ENCODE measurements around the gene POLR3F. TPM values are rescaled to one million over a fixed set of nuclear protein-coding genes. Genes with fewer than 3 reads are reported as not detected.

Gene POLR3F, protein sequence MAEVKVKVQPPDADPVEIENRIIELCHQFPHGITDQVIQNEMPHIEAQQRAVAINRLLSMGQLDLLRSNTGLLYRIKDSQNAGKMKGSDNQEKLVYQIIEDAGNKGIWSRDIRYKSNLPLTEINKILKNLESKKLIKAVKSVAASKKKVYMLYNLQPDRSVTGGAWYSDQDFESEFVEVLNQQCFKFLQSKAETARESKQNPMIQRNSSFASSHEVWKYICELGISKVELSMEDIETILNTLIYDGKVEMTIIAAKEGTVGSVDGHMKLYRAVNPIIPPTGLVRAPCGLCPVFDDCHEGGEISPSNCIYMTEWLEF
- 11.3 TPM for polyA plus RNA-seq (2013, experiment 1 of 2)
- polyA plus RNA-seq (2013, experiment 2 of 2), result 11.5 TPM

DNA sequence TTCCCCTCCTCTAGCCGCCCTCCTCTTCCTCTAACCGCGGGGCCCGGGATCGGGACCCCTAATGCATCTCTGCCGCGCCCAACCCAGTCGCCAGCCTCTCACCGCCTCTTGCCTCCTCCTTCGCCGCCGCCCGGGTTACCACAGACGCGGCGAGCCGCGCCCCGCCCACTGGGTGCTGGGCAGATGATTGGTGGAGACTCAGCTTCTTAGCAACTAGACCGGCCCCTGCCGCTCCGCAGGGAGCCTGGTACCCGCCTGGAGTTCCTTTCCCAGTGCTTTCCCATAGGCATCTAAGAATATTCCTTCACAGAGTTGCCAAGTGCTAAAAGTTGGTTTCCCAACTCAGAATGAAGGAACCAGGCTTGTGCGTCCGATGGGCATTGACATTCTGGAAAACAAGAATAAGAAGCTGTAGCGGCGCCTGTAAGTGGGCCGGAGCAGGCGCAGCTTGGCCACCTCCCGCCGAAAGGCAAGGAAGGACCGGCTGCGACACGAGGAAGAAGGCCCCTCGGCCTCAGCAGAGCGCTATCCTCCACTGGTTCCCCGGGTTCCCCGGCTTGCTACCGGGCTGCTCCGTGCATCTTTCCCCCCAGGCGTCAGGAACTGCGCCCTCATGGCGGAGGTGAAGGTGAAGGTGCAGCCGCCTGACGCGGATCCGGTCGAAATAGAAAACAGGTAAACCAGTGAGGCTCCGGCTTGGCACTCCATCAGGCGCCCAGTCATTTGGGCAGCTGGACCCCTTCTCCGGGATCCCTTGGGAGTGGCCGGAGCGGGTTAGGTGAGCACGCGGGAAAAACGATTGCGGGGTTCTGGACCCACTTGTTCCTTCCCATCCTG is at the start of gene POLR3F, which contains the start of gene DZANK1:
Gene POLR3F, plus strand, starts transcription at position 497 of the 837 bp plus-strand sequence. Its CDS starts 117 bp downstream, at position 614.
Gene DZANK1, minus strand, starts transcription at position 137 of the 837 bp plus-strand sequence. CDS start 1,672 bp downstream, outside the sequence.
- no peak within 1 kb of the TSS for H2AK5ac ChIP-seq (ENCODE audit: low read depth, low read length)
- peak within 1 kb of the TSS; percentile 91 for H3K9ac ChIP-seq (ENCODE audit: low read depth, low read length, poor library complexity)
- no peaks in the 10 kb centered on the region for H3K9me3 ChIP-seq (replicated peaks in 1 of 2; ENCODE audit: control insufficient read depth in 2 of 2, insufficient read depth in 1 of 2, low read depth in 1 of 2, low read length in 2 of 2)
- H2BK120ac ChIP-seq (ENCODE audit: low read depth, low read length), result no peak within 1 kb of the TSS
- peak within 1 kb of the TSS; percentile 69 for H3K27ac ChIP-seq (replicated peaks; ENCODE audit: low read length)
- no peak within 1 kb of the TSS for H4K91ac ChIP-seq (ENCODE audit: low read depth, low read length, poor library complexity)
- H3K18ac ChIP-seq (ENCODE audit: low read length), result peak within 1 kb of the TSS; percentile 91
- DNase-seq (ENCODE audit: low spot score), result peak; percentile 96
- peak within 1 kb of the TSS; percentile 94 for H2AFZ ChIP-seq (ENCODE audit: low read length)
- peak within 1 kb of the TSS; percentile 89 to 93 for H3K4me3 ChIP-seq (ENCODE audit: low read length in 2 of 2)
- H4K8ac ChIP-seq (ENCODE audit: low read depth, low read length), result no peak within 1 kb of the TSS
- H3K27me3 ChIP-seq (ENCODE audit: control insufficient read depth in 3 of 3, insufficient read depth in 3 of 3, low read depth in 1 of 3, low read length in 3 of 3), result no peaks in the 10 kb centered on the region
- H3K4ac ChIP-seq (ENCODE audit: low read length), result no peak within 1 kb of the TSS
- peaks cover 0 to 4% of the 10 kb centered on the region in 2 donors for H3K4me1 ChIP-seq (ENCODE audit: control insufficient read depth in 2 of 2, insufficient read depth in 1 of 2, low read depth in 1 of 2, low read length in 2 of 2)
- H2BK15ac ChIP-seq (ENCODE audit: low read length), result no peak within 1 kb of the TSS
- peak within 1 kb of the TSS; percentile 75 for H3K4me2 ChIP-seq (ENCODE audit: insufficient read depth, low read length, poor library complexity, severe bottlenecking)
- no peak within 1 kb of the TSS for H2BK12ac ChIP-seq (ENCODE audit: low read length)
- H2BK5ac ChIP-seq (ENCODE audit: low read length), result no peak within 1 kb of the TSS
- H3K23ac ChIP-seq (ENCODE audit: low read depth, low read length, poor library complexity), result no peak within 1 kb of the TSS
- peaks cover 6% of the 10 kb centered on the region for H3K79me1 ChIP-seq (ENCODE audit: low read depth, low read length)
- peaks cover 4 to 34% of the 10 kb centered on the region in 2 donors for H3K36me3 ChIP-seq (replicated peaks in 1 of 2; ENCODE audit: control insufficient read depth in 2 of 2, insufficient read depth in 2 of 2, low read length in 2 of 2)
- WGBS, 2 donors (ENCODE audit: extremely low coverage in 2 of 2, insufficient read length in 2 of 2, insufficient replicate concordance in 1 of 2), result no CpG with 5 or more reads among the region's 57 CpGs
- H3K14ac ChIP-seq (ENCODE audit: low read length), result no peak within 1 kb of the TSS

GRCh38 chr20:18421608-18422007 is 45.6 kb upstream of the POLR3F start:
- Histone ChIP-seq H2BK15ac (ENCODE audit: low read length) (no peak overlapping the region), H3K79me1 (ENCODE audit: low read depth, low read length) (no peaks in the 10 kb centered on the region), H3K14ac (ENCODE audit: low read length) (no peak overlapping the region), H2BK12ac (ENCODE audit: low read length) (no peak overlapping the region), H3K9me3 (replicated peaks in 1 of 2; ENCODE audit: control insufficient read depth in 2 of 2, insufficient read depth in 1 of 2, low read depth in 1 of 2, low read length in 2 of 2) (no peaks in the 10 kb centered on the region), H3K27me3 (ENCODE audit: control insufficient read depth in 3 of 3, insufficient read depth in 3 of 3, low read depth in 1 of 3, low read length in 3 of 3) (no peaks in the 10 kb centered on the region), H4K91ac (ENCODE audit: low read depth, low read length, poor library complexity) (no peak overlapping the region), H2BK120ac (ENCODE audit: low read depth, low read length) (no peak overlapping the region), H3K4me3 (ENCODE audit: low read length in 2 of 2) (no peak overlapping the region), H2AFZ (ENCODE audit: low read length) (no peak overlapping the region), H2BK5ac (ENCODE audit: low read length) (no peak overlapping the region), H3K4ac (ENCODE audit: low read length) (no peak overlapping the region), H3K4me2 (ENCODE audit: insufficient read depth, low read length, poor library complexity, severe bottlenecking) (no peak overlapping the region), H3K23ac (ENCODE audit: low read depth, low read length, poor library complexity) (no peak overlapping the region), H3K4me1 (ENCODE audit: control insufficient read depth in 2 of 2, insufficient read depth in 1 of 2, low read depth in 1 of 2, low read length in 2 of 2) (no peaks in the 10 kb centered on the region), H2AK5ac (ENCODE audit: low read depth, low read length) (no peak overlapping the region), H3K36me3 (replicated peaks in 1 of 2; ENCODE audit: control insufficient read depth in 2 of 2, insufficient read depth in 2 of 2, low read length in 2 of 2) (peaks cover 0 to 4% of the 10 kb centered on the region in 2 donors), H3K27ac (replicated peaks; ENCODE audit: low read length) (no peak overlapping the region), H3K9ac (ENCODE audit: low read depth, low read length, poor library complexity) (no peak overlapping the region), H3K18ac (ENCODE audit: low read length) (no peak overlapping the region), H4K8ac (ENCODE audit: low read depth, low read length) (no peak overlapping the region)
- no peak for DNase-seq (ENCODE audit: low spot score)

- no peak overlapping the region for H2AFZ ChIP-seq (ENCODE audit: low read length)
- no peak overlapping the region for H4K8ac ChIP-seq (ENCODE audit: low read depth, low read length)
- H3K36me3 ChIP-seq (replicated peaks in 1 of 2; ENCODE audit: control insufficient read depth in 2 of 2, insufficient read depth in 2 of 2, low read length in 2 of 2), result peaks cover 4 to 5% of the 10 kb centered on the region in 2 donors
- H3K9ac ChIP-seq (ENCODE audit: low read depth, low read length, poor library complexity), result no peak overlapping the region
- no peak overlapping the region for H3K4ac ChIP-seq (ENCODE audit: low read length)
- WGBS, 2 donors (ENCODE audit: extremely low coverage in 2 of 2, insufficient read length in 2 of 2, insufficient replicate concordance in 1 of 2), result no CpG with 5 or more reads among the region's 2 CpGs
- no peak overlapping the region for H2BK5ac ChIP-seq (ENCODE audit: low read length)
- no peak overlapping the region for H3K14ac ChIP-seq (ENCODE audit: low read length)
- no peak overlapping the region for H3K4me3 ChIP-seq (ENCODE audit: low read length in 2 of 2)
- H3K18ac ChIP-seq (ENCODE audit: low read length), result no peak overlapping the region
- H3K9me3 ChIP-seq (replicated peaks in 1 of 2; ENCODE audit: control insufficient read depth in 2 of 2, insufficient read depth in 1 of 2, low read depth in 1 of 2, low read length in 2 of 2), result no peaks in the 10 kb centered on the region
- H3K27ac ChIP-seq (replicated peaks; ENCODE audit: low read length), result no peak overlapping the region
- DNase-seq (ENCODE audit: low spot score), result no peak
- H4K91ac ChIP-seq (ENCODE audit: low read depth, low read length, poor library complexity), result no peak overlapping the region
- no peaks in the 10 kb centered on the region for H3K27me3 ChIP-seq (ENCODE audit: control insufficient read depth in 3 of 3, insufficient read depth in 3 of 3, low read depth in 1 of 3, low read length in 3 of 3)
- no peak overlapping the region for H2AK5ac ChIP-seq (ENCODE audit: low read depth, low read length)
- no peak overlapping the region for H3K4me2 ChIP-seq (ENCODE audit: insufficient read depth, low read length, poor library complexity, severe bottlenecking)
- H2BK12ac ChIP-seq (ENCODE audit: low read length), result no peak overlapping the region
- H2BK15ac ChIP-seq (ENCODE audit: low read length), result no peak overlapping the region
- no peaks in the 10 kb centered on the region for H3K79me1 ChIP-seq (ENCODE audit: low read depth, low read length)
- no peak overlapping the region for H3K23ac ChIP-seq (ENCODE audit: low read depth, low read length, poor library complexity)
- H3K4me1 ChIP-seq (ENCODE audit: control insufficient read depth in 2 of 2, insufficient read depth in 1 of 2, low read depth in 1 of 2, low read length in 2 of 2), result no peaks in the 10 kb centered on the region
- no peak overlapping the region for H2BK120ac ChIP-seq (ENCODE audit: low read depth, low read length)
Measured at GRCh38 chr20:18427214-18427613, 40.0 kb upstream of the POLR3F start.

All from neuronal stem cell (in vitro differentiated cells).